KG1 (cell line): Measurements from ENCODE around the gene PAFAH2.
"Not testable (repeated sequence)": the region's sequence is repeated elsewhere in the genome, so short reads cannot be mapped to it uniquely, and the experiment has no call there.

ENCODE experiments used
- DNase-seq: peaks from one replicate; lab custom pipeline; 2025; lab: John Stamatoyannopoulos, UW

The PAFAH2 gene

DNA sequence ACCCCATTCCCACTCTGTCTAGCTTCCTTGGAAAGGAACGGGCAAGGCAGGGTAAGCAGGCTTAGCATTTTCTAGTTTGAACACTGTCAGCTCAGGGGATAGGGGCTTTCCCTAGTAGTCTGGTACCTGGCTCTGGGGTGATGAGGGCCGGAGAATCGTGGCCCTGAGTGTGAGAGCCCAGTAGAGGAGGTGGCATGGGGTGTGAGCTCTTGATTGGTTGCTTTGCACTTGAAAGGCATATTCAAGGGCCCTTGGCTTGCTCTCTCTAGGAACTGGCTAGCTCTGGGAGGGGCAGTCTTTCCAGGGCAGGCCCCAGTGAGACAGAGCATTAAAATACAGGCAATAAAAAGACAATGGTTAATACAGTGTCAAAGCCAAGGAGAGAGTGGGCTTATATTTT is 13.0 kb upstream of the PAFAH2 start:
- DNase-seq = no peak

GRCh38 chr1:26009796-26010447 is 12.1 kb upstream of the PAFAH2 start:
- no peak for DNase-seq

GRCh38 chr1:26006710-26007109 is 8.8 kb upstream of the PAFAH2 start:
- DNase-seq = no peak

DNA sequence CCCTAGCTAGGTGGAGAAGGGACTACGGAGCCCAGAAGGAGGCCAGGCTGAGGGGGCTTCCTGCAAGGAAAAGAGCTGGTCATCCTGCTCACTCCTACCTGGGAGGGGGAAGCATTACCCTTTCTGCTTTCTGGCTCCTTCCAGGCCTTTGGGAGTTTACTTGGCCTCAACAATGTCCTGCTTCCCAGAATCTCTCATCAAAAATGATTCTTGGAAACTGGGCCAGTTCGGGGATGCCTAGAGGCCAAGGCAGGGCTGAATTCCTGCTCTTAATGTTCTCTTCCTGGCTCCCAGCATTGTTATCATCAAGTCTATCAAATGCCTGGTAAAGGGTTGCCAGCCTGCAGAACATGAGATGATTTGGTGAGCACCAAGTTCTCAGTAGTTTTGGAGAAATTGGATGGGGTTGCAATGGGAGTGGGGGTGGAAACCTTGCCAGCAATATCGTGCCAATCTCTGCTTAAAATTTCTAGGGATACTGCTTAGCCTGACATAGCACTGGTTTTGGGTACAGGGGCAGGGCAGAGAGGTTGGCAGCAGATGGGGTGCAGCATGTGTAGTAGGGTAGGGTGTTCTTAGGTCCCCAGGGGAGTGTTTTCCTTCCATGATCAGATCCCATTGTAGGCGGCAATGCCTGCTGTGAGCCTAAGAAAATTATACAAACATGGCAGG is 7.7 kb upstream of the PAFAH2 start:
- DNase-seq = no peak

- no peak for DNase-seq
Measured at GRCh38 chr1:26003756-26004155, 5.9 kb upstream of the PAFAH2 start.

DNA sequence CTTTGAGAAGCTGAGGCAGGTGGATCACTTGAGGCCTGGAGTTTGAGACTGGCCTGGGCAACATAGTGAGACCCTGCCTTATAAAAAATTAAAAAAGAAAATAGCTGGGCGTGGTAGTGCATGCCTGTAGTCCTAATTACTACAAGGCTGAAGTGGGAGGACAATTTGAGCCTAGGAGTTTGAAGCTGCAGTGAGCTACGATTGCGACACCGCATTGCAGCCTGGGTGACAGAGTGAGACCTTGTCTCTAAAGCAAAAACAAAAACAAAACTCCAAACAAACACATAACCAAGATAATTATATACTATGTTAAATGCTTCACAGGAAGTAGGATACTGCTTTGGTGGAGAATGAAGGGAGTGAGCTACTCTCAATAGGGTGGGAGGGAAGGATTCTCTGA is 5.4 kb upstream of the PAFAH2 start:
- no peak for DNase-seq

DNA sequence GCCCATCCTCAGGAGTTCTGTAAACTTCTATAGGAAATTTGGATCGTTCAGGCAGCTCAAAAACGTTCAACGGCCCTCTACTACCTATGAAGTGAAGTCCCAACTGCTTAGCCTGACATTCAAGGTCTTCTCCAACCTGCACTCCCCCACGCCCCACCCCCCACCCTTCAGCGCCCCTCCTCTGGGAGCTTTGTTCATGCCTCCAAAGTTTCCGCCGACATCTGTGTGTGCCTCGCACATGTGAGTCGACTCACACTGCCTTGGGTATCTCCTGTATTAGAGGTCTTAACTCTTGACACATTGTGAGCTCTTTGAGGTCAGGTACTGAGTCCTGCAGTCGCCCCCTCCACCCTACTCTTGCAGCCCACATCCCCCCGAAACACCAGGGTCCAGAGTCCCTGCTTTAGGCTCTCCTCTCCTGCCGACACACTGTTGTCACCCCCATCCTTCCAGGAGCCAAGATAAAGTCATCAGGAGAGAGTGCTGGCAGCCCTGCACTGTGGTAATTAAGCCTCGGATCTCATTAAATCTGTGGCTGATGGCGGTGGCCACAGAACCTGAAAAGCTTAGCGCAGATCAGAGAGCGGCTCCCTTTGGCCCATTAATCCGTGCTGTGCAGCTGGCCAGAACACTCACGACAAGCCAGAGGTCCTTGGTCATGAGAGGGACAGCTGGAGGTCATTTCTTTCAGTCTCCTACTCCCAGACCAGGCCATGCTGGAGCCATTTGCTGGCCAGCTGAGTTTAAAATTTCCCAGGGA is 1.4 kb upstream of the PAFAH2 start:
- DNase-seq = no peak

GRCh38 chr1:25996966-25997827 is 666 bp downstream of the PAFAH2 start:
- peak; percentile 38 for DNase-seq

DNA sequence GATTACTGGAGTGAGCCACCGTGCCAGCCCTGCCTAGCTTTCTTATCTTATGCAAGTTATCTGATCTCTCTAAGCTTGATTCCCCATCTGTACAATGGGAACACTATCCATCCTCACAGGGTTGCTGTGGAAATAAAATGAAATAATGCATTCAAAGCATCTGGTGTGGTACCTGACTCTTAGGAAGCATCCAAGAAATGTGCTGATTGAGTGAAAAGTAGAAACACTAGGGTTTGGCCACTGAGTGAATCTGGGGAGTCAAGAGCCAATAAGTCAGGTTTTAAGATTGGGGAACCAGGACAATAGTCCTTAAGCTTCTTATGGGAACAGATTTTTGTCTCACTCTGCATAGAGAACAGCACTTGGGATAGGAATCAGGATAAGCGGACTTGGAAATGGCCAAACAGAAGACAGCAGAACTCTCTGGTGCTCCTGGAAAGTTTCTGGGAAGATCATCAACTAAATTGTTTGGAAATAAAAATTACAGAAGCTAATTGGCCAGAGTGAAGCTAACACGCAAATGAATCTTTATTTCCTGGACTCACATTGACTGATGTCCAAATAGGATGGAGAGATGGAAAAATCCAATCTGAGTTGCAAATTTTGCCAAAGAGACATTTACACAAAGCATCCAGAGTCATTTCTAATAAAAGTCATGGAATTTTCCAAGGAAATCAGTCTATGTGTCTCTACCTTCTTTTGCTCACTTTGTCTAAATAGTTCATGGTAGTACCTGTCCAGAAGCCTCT is 3.3 kb downstream of the PAFAH2 start:
- DNase-seq = no peak

DNA sequence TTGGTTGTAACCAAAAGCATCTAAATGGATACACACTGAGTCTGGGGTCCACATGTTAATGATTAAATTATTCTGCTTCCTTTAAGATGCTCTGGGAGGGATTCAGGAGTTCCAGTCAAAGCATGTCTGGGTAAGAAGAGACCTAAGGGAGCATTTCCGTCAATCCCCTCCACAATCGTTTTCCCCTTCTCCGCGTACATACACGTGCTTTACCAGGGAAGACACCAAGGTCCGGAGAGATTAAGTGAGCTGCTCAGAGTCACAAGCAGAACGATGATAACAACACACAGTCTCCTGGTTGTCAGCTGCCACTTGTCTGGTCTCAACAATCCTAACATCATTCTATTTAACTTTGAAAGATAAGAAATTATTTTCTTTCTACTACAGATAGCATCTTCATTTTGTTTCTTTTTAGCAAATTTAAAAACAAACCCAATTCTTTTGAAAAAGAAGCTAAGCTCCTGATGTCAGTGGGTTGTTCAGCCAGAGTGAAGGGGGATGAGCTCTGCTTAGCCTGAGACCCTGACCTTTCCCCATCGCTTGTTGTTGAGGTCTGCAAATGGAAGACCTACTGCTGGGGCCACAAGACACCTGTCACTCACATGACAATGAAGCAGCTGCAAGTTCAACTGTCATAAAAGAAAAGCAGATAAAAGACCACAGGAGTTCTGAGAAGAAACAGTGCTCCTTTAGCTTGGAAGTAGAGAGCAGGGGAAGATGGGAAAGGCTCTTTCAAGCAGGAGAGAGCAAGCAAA is 4.5 kb downstream of the PAFAH2 start:
- no peak for DNase-seq

DNA sequence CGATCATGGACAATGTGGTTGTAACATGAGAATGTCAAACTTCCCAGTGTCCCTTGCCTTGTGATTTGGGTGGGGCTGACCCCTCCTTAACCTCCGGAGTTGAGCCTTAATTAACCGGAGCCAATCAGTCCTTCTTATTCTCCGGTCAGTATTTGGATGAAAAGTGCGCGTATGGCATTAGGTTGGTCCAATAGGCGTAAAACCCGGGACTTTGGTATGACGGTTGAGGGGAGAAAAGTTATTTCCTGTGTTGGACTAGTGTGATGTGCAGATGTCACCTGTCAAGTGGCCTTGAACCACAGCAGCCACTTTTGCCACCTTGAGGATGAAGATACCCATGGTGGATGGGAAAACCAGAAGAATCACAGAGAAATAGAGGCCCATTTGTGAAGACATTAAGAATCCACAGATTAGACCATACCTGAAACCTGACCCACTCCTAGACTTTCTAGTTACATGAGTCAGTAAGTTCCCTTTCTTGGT is 5.1 kb downstream of the PAFAH2 start:
- no peak for DNase-seq

GRCh38 chr1:25991937-25992688 is 5.8 kb downstream of the PAFAH2 start:
- no peak for DNase-seq

DNA sequence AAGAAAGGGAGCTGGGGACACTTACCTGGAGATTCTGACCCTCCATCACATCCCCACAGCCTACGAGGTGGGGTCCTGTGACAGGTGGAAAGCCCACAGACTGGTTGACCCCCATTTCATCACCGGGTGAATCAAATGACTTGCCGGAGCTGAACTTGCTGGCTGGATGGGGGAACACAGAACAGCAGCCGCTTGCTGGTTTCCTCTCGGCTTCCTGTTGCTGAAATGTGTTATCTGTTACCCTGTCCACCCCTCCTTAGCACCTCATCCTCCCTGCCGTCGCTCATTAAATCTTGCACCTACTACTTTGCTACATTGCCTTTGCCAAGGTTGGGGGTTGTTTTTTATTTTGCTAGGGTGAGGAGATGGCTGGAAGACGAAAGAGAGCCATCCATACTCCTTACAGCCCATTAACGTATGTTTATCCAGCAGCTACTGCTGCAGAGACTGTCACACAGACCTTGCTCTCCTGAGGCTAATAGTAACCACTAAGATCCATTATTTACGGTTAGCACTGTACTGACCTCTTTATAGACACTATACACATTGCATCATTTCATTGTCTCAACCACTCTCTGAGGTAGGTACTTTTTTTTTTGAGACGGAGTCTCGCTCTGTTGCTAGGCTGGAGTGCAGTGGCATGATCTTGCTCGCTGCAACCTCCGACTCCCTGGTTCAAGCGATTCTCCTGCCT is 7.0 kb downstream of the PAFAH2 start:
- DNase-seq = no peak

DNA sequence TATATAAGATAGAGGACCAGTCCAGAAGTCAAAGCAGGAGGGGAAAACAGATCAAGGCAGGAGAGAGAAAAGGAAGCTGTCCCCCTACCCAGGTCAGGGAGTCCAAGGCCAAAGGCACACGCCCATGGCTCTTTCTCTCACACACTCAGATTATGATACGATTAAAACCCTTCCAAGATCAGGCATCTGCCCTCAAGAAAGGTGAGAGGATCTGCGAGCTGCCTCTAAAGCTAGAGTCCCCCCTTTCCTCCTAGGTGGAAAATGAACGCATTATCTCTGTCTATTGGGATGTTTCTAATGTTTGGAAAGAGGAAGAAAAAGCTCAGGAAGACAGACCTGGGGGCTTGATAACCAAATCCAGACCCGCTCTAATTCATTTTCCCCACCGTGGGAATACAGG is 7.6 kb downstream of the PAFAH2 start:
- DNase-seq = no peak

DNA sequence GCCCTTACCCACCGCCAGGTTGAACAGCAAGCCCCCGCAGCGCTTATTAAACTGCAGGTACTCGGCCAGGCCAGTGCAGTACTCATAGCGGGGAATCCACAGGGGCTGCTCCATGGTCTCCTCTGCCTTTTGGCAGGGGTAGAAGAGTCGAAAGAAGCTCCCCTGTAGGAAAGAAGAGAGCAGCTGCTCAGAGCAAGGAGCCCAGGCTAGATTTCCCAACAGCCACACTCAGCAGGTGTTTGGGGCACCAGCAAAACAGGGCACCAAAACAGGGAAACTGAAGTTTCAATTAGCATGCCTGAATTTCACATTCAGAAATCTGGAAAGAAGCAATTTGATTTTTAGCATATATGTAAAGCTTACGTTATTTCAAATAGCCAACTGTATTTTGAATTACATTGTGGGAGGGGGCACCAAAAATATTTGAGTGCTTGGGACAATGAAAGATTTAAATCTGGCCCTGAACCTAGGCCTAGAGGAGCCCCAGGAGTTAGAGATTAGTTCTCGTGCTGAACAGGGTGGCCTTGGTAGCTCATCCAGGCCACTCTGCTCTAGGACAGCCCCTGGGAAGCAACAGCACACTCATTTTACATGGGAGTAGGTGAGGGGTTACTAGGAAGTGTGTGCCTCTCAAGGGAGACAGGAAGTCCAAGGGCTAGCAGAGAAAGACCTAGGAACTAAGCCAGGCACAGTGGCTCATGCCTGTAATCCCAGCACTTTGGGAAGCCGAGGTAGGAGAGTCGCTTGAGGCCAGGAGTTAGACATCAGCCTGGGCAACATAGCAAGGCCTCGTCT is 8.2 kb downstream of the PAFAH2 start:
- no peak for DNase-seq

- DNase-seq = no peak
Measured at GRCh38 chr1:25987951-25988350, 9.9 kb downstream of the PAFAH2 start.

GRCh38 chr1:25986773-25987172 is 11.1 kb downstream of the PAFAH2 start:
- DNase-seq = not testable (repeated sequence)

- DNase-seq = no peak
Measured at GRCh38 chr1:25985670-25986069, 12.2 kb downstream of the PAFAH2 start.
